SK-N-DZ (cell line): Measurements from ENCODE around the gene XRCC5.
"Not testable (repeated sequence)": the region's sequence is repeated elsewhere in the genome, so short reads cannot be mapped to it uniquely, and the experiment has no call there.

Experiments used
- DNase-seq: peaks from one replicate; pipeline ENCODE4 v3.0.0-alpha.2; 2015; ENCODE audit warnings: low spot score

XRCC5 gene

DNA sequence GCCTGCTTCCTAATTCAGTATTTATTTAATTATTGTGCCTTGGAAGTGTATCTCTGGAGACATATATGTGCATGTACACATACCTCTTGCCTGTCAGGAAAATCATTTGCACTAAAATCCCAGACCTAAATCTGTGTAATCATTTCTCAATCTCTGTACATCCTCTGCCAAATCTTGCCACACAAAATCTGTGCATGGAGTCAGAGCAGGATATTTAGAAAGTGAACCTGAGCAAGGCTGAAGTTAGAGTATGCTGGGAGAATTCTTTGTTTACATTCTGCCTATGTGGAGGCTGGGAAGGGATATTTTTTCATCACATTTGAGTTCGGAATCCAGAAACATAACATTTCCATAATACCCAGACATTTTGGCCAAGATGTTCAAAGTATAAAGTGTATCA, 9.3 kb downstream of the XRCC5 start:
- no peak for DNase-seq

DNA sequence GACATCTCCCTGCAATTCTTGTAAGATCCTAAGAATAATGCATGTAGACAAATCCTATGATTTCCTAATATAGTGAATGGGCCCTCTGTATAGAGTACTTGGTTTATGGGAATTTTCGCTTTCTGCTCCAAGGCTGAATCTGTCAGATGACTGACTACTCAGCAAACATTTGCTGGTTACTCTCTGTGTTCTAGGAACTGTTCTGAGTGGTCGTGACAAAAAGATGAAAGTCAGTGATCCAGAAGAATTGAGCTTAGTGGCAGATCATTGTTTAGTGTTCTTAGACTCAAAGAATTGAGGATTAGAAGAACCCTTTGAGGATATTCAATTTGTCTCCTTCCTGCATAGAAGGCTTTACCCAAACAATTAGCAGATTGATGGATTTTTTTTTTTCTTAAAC, 10.0 kb downstream of the XRCC5 start:
- DNase-seq, result no peak

DNA sequence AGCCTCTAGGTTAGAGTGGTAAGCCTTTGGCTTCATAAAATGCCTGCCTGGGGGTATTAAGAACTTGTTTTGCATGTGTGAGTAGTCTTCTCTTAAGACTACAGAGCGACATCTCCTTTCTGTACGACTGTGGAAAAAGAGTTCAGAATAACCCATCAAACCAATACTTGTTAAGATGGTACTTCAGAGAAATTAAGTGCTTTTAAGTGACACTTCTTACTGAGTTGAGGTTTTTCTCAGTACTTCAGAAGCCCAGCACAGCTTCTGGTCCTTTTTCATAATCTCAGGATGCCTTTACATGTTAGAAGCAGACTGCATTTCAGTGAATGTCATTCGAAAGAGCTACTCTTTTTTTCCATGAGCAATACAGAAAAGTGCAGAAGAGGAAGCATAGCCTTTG, 10.8 kb downstream of the XRCC5 start:
- no peak for DNase-seq

DNA sequence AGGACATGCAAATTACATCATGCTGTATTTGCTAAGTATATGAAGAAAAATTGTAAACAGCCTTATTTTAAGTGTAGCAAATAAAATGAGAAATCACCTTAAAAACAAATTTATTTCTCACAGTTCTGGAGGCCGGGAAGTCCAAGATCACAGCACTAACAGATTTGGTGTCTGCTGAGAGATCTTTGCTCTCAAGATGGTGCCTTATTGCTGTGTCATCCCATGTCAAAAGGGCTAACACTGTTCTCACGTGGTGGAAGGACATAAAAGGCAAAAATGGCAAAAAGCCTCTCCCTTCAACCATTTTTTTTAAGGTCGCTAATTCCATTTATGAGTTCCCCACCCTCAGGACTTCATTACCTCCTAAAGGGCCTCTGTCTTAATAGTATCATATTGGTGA, 12.1 kb downstream of the XRCC5 start:
- DNase-seq, result no peak

DNA sequence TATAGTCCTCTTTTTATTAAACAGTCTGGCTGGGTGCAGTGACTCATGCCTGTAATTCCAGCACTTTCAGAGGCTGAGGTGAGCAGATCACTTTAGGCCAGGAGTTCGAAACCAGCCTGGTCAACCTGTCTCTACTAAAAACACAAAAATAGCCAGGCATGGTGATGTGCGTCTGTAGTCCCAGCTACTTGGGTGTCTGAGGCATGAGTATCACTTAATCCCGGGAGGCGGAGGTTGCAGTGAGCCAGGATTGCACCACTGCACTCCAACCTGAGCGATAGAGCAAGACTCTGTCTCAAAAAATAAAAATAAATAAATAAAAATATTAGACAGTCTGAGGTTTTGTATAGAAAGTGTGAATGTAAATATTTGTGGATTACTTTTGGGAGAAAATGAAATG, 17.8 kb downstream of the XRCC5 start:
- no peak for DNase-seq

DNA sequence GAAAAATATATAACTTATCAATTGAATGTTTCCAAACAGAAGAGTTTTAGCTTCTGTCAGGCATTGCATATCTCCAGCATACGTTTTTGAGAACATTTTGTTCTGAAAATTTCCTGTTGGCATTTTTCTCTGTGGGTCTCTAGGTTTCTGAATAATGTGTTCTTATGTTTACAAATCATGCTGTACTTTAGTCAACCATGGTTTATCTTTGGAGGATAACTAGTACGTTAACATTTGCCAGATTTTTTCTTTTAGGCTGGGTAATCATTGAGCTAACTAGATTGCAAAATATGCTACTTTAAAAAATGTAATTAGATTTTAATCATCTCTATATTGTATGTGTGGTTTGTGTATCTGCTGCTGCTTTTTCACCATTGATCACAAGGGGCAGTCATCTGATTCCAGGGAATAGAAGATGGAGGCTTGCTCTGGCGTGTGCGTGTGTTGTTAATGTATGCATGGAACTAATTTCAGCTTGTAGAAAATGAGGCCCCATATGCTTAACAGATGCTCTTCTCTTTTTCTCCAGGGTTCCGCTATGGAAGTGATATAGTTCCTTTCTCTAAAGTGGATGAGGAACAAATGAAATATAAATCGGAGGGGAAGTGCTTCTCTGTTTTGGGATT, 21.3 kb downstream of the XRCC5 start:
- DNase-seq, result no peak

DNA sequence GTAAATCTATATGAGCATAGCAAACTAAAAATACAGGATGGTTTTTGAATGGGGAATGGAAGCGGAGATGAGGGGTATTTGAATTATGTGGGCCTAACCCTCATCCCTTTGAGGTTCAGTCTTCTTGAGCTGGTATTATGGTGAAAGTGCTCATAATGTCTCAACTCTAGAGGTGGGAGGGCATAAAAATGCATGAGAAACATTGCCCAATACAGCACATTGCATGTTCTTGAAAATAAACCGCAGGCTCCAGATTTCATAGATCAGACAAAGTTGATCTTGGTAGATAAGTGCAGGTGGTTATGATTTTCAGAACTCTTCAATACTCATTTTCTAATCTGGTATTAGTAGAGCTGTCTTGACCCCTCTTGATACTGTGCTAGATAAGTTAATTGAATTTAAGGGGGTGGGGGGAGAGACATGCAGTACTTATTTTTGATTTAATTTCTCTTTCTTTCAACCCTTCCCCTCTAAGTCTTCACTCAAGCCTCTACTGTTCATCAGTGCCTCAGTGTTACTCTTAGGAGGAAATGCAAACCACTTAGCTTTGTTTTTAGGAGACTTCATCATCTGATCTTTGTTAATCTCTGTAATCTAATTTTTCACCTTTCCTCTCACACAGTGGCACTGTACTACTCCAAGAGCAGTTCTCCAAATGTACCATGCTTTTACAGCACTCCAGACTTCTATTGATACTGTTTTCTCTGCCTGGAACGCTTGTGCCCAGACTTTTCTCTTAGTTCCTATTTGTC, 22.2 kb downstream of the XRCC5 start:
- DNase-seq, result no peak

DNA sequence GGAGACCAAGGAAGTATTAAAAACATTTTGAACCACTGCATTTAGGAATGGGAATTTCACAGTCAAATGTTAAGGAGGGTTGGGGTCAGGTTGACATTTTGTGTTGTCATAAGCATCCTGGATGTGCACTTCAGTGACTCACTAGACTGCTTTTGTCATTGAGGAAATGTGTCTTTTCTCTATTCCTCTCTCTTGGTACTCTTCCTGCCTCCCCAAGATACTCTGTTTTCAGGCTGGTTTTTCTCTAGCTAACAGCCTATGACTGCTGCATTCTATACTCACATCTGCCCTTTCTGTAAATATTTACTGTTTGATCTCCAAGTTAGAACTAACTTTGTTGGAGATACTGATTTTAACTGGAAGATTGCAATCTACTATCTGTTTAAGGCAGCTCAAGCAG, 23.4 kb downstream of the XRCC5 start:
- DNase-seq, result no peak

DNA sequence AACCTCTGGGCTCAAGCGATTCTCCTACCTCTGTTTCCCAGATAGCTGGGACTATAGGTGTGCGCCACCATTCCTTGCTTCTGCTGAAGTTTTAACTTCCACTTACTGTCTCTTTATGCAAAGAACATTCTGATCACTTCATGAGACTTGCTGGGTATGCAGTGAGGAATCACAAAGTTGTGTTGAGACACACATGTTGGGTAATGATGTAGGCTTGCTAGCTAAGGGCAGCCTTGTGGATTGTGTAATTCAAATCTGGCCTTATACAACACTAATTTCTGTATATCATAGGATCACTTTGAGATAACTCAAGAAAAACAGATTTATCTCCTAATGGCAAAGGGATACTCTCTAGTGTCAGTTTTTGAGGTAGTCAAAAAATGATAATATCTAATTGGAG, 24.2 kb downstream of the XRCC5 start:
- no peak for DNase-seq

DNA sequence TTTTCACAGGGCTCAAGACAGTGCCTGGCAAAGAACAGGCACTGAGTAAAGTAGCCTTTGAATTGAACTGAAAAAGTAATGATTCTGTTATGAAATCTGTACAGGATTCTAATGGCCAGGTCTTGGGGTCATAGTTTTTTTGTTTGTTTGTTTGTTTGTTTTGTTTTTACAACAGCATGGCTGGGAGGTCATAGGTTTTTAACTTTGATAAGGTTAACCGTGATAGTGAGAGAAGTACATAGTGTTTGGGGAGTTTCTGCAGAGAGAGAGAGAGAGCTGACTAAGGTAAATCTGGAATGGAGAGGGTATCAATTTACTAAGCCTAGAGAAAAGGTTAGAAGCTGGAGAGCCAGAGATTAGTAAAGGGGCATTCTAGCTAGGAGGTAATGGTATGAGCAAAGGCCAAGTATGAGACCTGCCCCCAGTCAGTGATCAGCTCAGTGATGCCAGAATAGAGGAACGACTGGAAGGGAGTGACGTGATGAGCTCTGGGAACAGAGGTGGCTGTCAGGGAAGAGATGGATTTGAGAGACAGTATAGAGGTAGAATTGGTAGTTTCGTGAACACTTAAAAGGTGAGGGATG, 25.9 kb downstream of the XRCC5 start:
- no peak for DNase-seq

DNA sequence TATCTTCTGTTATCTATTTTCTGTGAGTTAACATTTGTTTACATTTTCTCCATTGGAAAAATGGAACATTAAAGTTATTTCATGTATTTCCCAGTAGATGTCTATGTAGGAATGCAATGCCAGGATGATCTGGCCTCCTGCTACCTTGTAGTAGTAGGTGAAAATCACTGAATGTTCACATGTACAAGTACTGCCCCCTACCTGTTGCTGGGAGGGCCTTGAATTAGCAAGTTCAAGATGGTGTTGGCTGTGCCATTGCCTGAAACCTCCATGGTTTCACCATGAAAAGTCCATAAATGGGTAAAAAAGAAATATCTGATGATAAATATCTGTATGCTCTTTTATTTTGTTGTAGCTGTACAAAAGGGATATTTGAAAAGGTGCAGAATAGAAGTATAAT, 30.7 kb downstream of the XRCC5 start:
- no peak for DNase-seq

DNA sequence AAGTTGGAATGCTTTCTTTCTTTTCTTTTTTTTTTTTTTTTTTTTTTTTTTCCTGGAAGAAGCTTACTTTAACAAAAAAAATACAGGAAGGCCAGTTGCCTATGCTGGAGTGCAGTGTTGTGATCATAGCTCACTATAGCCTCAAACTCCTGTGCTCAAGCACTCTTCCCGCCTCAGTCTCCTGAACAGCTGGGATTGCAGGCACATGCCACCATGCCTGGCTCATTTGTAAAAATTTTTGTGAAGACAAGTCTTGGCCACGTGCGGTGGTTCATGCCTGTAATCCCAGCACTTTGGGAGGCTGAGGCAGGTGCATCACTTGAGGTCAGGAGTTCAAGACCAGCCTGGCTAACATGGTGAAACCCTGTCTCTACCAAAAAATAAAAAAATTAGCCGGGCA, 32.4 kb downstream of the XRCC5 start:
- not testable (repeated sequence) for DNase-seq

DNA sequence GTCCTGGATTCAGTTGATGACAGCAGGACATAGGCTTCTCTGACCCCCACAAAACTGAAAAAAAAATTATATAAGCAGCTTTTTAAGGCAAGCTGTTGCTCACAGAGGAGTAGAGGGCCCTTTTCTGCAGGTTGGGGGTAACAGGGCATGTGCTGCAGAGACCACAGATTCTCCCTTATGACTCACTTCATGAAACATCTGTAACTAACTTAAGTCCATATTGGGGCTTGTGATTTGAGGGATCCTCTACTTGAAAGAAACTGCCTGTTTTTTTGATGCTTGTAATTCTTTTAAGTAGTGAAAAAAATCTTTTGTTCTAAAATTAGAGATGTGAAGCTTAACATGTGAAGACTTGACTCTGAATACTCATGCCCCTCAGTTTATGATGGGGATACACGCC, 33.4 kb downstream of the XRCC5 start:
- no peak for DNase-seq

DNA sequence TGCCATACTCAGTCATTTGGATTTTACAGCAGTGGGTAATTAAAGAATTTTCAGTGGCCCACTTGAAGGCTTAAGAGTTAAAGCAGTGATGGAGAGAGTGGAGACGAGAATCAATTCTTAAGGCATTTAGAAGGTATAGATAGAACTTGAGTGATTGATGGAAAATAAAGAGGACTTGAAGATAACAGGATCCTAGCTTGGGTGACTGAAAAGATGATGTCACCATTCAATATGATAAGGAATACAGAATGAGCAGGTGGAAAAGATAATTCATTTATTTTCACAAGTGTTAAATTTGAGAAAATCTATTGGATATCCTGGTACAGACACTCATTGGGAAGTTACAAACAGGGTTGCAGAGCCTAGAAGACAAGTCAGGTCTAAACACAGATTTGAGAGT, 35.2 kb downstream of the XRCC5 start:
- no peak for DNase-seq

DNA sequence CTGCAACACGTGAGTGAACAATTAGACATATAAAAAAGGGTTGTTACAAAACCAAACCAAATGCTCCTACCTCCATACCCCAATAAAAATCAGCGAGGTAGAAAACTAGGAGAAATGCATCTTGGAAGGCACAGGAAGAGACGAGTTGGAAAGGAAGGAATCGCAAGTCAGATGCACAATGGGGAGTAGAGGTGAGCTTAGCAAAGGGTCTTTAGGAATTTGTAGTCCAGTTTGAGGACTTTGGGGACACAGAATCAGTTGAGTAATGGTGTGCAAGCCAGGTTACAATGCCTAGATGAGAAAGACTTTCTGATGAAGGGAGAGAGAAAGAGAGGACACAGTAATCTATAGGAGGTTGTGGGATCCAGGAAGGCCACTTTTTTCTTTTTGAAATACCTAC, 35.7 kb downstream of the XRCC5 start:
- no peak for DNase-seq

DNA sequence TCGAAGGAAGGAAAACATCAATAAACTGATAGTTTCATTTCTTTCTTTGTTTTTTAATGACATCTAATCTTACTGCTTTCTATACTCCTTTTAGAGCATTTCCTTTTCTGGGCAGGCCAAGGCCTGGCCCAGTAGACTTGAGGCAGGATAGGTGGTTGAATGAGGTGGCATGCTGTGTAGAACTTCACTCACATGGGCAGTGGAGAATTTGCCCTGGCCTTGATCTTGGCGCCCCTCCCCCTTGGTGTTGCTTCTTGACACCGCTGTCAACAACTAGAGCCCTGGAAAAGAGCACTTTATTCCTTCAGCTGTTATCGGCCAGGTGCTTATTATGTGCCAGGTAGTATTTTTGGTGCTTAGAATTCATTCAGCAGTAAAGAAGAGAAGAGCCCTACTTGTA, 37.4 kb downstream of the XRCC5 start:
- no peak for DNase-seq

DNA sequence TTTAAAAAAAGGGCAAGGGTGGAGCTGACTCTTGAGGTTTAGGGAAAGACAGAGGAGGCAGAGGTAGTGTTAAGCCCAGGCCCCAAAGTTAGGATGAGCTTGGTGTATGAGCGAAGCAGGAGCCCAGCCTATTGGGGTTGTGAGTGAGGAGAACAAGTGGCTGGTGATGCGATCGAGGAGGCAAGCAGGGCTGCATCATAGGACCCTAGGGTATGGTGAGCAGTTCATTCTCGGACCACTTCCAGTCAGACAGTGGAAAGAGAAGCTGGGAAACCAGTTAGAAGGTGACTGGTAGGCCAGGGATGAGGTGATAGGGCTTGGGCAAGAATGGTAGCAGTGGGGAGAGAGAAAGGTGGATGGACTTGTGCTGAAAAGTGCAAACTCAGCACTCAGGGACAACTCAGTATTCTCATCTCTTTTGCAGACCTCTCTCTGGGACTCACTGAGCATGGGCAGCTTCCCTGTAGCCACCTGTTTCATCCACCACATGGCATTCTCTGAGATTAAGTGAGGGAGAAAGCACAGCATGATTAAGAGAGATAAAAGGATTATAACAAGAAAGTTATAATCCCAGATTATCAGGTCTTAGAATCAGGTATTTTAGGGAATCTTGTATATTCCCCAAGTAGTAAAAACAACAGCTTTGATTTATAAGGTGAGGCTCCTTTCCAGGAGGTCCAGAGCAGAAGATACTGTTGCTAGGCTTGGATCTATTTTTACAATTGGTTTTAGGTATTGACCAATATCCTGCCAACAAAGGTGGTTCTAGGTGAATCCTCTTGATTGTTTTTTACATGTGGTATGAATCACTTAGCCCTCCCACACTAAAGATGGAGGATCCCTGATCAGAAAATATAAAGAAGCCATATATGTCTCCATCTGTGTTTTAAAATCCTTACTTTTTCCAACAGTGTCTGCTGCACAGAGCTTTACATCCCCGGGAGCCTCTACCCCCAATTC, 38.3 kb downstream of the XRCC5 start:
- no peak for DNase-seq

DNA sequence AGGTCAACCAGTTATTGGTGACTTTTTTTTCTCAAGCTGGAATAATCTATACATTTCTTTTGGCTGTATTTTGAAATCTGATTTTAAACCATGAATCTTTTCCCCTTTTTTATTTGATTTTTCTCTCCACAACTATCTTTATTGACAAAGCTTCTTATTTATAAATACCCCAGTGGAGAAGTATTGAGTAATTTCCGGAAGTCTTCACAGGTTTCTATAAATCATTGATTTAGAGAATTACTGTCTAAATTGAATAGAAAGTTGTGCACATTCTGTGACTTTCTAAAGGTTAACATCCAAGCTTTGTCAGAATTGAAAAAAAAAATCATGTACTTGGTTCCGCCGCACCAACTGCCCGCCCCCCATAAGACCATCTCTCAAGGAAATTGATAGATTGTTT, 39.8 kb downstream of the XRCC5 start:
- no peak for DNase-seq

DNA sequence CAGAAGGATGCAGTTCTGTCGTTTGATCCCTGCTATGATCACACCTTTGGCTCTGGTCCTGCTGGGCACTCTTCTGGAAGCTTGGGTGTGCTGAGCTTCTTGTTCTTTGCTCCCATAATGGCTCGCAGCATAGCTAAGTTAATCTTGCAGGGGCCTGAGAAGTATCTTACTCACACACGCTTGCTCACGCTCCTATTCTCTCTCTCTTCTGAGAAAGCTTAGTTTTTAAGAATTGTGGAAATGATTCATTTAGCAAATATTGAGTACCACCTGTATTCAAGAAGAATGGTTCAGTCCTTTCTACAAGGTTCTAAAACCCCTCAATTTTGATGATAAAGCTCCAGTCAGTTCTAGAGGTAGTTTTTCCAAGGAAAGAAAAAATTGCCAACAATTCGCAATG, 40.6 kb downstream of the XRCC5 start:
- no peak for DNase-seq

DNA sequence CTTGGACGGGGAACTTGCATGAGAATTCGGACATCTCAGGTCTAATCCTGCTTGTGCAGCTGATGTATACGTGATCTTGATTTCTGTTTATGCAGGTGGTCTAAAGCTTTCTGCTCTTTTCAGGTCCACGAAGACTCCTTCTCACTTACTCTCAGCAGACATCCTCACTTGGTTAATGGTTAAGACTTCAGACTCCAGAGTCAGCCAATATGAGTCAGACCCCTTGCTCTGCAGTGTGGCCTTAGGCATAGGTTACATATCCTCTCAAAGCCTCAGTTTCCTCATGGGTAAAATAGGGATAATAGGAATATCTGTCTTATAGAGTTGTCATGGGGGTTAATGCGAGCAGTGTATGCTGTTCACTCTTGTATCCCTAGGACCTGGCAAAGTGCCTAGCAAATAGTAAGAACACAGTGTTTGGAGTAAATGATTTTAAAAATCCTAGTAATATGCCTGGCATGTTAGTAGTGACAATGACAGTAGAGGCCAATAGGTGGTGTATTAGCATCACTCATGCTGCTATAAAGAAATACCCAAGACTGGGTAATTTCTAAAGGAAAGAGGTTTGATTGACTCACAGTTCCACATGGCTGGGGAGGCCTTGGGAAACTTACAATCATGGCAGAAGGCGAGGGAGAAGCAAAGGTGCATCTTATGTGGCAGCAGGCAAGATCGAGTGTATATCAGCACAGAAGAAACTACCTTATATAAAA, 42.3 kb downstream of the XRCC5 start:
- DNase-seq, result no peak

DNA sequence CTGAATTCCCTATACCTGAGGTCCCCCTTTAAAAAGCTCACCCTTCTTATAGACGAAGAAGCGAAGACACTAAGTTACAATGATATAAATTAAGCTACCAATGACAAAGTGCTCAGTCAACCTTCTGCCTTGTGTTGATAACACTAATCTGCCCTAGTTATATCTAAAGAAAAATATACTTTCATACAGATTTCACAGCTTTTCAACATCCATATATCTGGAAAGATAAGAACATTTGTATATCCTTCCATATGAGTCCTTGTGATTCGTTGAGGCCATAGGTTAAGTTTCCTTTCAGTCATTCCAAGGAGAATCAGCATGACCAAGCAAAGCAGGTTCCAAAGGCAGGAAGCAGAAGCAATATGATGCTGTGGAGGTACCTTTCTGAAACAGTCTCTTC, 46.8 kb downstream of the XRCC5 start:
- no peak for DNase-seq

DNA sequence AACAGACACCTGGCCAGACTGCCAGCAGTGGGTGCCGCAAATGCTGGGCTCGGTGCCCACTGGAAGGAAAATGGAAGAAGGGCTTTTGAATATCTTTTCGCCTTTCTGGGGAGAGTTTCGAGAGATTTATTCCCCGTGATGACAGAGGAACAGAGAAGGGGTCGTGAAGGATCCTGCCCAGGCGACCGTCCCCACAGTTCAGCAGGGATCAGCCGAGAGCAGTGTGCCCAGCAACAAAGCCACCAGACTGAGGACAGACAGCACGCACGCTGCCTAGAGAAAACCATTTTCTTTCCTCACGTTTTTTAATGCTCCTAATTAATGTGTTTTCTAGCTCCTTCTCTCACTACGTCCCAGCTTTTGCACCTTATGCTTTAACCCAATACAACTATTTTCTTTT, 47.7 kb downstream of the XRCC5 start:
- DNase-seq, result no peak
